NCI-H1092 (cell line): Measurements from ENCODE around the gene YBX1.
A peak's percentile ranks its signal among the peaks of the same experiment; 100 is the strongest.
"Not testable (repeated sequence)": the region's sequence is repeated elsewhere in the genome, so short reads cannot be mapped to it uniquely, and the experiment has no call there.

Experiments
- DNase-seq: peaks from one replicate; lab custom pipeline; 2025; lab: John Stamatoyannopoulos, UW

Gene YBX1

DNA sequence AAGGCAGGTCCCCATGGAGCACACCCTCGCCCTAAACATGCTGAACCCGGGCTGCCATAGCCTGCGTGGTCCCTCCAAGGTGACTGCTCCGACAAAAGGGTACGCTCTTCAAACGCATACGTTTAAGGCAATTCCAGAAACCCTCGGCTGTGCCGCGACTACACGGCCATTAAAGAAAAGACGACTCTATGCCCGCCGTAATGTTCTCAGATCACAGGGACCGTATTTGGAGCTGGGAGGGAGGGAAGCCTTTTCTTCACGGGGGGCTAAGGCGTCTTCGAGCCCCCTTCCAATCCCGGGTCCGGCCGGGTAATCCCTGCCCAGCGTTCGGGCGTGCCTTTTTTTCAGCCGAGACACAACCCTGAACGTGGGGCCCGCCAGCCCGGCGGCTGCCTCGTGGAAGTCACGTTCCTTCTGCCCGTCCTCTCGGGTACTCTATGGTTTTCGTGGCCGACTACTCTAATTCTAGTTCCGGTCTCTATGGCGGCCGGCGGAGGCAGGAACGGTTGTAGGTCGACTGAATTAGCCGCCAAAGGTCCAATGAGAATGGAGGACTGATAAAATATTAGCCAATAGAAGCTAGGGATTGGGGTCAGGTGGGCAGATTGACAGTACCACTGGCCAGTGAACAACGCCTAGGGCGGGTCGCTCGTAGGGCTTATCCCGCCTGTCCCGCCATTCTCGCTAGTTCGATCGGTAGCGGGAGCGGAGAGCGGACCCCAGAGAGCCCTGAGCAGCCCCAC, at the start of gene YBX1:
Gene YBX1, plus strand, starts transcription at position 678 of the 743 bp plus-strand sequence. CDS start 148 bp downstream, outside the sequence.
- DNase-seq: peak; percentile 99

GRCh38 chr1:42639116-42639515, 43.1 kb upstream of the YBX1 start:
- no peak for DNase-seq

GRCh38 chr1:42646056-42646455, 36.2 kb upstream of the YBX1 start:
- no peak for DNase-seq

DNA sequence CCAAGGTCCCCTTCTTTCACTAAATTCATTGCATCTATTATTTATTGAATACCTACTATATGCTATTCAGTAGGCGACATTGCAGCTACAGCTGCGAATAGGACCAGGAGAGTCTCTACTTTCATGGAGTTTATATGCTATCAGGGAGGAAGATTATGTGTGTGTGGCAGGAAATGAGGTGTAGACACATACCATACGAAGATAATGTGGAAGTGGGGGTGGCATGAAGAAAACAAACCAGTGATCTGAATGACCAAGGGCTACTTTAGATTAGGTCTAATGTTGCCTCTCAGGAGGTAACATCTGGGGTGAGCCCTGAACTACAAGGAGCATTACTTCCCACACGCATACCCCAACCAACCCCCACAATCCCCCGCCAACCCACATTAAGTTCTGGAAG, 25.0 kb upstream of the YBX1 start:
- DNase-seq: no peak

GRCh38 chr1:42657981-42658876, 24.0 kb upstream of the YBX1 start, which contains the start of gene PPIH:
TSS of gene PPIH (plus strand) at chr1:42658423. CDS start at chr1:42658447, 24 bp downstream.
- DNase-seq: peak; percentile 95

GRCh38 chr1:42658877-42659337, 23.3 kb upstream of the YBX1 start:
- no peak for DNase-seq

GRCh38 chr1:42660907-42661500, 21.2 kb upstream of the YBX1 start:
- DNase-seq: no peak

- DNase-seq: no peak
Measured at GRCh38 chr1:42669936-42670335, 12.3 kb upstream of the YBX1 start.

DNA sequence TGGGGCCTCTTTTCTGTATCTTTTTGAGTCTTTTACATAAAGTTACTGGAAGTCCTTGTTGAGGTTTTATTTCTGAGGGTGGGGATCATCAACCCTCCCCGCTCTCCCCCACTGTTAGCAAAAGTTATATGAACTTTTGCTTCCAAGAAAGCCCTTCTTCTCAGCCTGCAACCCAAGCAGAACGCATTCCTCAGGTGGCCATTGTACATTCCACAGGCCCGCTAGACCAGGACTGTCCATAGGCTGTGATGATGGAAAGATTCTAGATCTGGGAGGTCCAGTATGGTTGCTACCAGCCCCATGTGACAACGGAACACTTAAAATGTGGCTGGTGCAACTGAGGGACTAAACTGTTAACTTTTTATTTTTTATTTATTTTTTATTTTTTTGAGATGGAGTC, 11.8 kb upstream of the YBX1 start:
- DNase-seq: no peak

GRCh38 chr1:42674214-42674613, 8.0 kb upstream of the YBX1 start:
- DNase-seq: no peak

GRCh38 chr1:42674682-42675081, 7.5 kb upstream of the YBX1 start:
- DNase-seq: no peak

GRCh38 chr1:42675467-42675866, 6.8 kb upstream of the YBX1 start:
- no peak for DNase-seq

GRCh38 chr1:42676534-42677087, 5.6 kb upstream of the YBX1 start:
- DNase-seq: no peak

GRCh38 chr1:42679364-42679983, 2.7 kb upstream of the YBX1 start:
- DNase-seq: no peak

DNA sequence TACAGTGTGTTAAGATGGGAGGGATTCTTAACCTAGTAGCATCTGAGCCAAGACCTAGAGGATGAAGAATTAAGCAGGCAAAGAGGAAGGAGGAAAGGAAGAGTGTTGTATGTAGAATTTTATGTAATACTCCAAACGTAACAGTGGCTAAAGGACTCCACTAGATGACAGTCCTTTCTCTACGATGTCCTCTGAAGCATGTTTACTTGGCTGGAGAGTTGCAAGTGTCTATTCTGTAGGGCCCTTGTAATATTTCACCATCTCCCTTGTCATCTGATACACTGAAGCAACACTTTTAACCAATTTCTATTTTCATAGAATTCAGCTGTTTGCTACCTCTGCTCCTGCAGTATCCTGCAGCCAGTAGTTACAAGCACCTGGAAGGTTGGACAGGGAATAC, 2.2 kb upstream of the YBX1 start:
- DNase-seq: no peak

DNA sequence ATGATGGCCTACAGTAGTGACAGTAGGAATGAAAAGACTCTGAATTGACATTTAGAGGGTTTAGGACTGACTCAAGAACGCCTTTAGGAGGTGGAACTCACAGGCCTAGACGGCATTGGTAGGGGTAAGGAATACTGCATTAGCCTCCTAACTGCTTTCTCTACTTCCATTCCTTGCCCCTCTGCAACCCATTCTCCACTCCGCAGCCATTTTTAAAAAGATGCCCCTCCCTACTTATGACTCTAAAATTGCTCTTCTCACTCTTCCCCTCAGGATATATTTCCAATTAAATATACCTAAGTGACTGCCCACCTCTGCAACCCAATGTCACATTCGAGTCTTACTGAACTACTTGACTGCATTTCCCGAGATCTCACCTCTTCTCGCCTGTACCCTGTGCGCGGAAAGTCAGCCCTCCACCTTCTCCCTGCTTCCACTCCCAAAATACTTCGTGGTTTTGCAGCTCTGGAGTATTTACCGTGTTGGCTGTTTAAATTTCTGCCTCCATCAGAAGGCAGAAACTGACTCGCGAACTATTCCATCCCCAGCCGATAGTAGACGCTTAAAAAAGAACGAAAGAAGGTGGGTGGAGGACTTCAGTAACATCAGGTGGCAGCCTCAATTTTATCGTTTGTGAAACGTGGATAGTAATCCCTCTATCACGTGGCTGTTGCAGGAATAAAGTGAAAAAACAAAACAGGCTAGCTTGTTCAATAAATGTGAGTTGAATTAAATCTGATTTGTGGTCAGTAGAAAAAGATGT, 1.1 kb upstream of the YBX1 start:
- DNase-seq: no peak

DNA sequence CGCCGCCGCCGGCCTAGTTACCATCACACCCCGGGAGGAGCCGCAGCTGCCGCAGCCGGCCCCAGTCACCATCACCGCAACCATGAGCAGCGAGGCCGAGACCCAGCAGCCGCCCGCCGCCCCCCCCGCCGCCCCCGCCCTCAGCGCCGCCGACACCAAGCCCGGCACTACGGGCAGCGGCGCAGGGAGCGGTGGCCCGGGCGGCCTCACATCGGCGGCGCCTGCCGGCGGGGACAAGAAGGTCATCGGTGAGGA, 193 bp downstream of the YBX1 start:
- not testable (repeated sequence) for DNase-seq

DNA sequence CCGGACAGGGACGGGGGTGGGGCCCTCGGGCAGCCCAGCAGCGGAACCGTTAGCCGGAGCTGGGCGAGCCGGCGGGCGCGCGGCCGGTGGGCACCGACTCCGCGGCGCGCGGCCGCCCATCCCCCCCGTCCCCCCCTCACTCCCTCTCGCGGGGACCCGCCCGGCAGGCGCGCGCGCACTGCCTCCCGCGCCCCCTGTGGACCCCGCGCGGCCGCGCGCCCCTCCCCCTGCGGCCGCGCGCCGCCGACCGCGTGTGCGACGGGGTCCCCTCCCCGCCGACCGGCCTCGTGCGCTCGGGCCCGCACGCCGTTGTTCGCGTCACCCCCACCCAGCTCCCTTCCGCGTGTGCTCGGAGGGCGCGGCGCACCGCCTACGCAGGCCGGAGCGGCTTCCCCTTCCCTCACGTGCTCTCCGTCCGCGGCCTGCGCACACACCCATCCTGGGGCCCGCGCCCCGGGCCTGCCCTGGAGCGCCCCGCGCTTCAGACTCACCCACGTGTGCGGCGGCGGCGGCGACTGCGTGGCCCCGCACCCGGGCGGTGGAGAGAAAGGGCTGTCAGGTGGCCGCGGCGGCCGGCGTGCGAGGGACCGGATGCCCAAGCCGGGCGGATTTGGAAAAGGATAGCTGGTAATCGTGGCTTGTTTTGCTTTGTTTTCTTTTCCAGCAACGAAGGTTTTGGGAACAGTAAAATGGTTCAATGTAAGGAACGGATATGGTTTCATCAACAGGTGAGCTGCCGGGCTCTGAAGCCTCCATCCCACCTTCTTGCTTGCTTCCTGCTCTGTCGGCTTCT, 717 bp downstream of the YBX1 start:
- peak; percentile 41 for DNase-seq

- DNase-seq: no peak
Measured at GRCh38 chr1:42684139-42684538, 1.9 kb downstream of the YBX1 start.

DNA sequence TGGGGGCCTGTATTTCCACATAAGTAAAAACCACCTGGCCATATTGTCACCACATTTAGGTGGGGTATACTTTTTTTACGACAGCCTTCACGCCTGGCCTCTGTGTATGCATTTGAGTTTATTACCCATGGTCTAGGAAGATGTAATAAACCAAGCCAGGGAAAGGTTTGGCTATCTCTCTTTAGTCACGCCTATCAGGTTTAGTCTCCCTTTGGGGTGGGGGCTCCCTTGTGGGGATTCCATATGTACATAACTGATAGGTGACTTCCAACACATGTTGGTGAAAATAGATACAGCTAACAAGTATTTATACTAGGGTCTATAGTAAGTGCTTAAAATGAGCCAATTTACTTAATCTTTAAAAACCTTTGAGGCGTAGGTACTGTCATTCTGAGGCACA, 4.2 kb downstream of the YBX1 start:
- no peak for DNase-seq

DNA sequence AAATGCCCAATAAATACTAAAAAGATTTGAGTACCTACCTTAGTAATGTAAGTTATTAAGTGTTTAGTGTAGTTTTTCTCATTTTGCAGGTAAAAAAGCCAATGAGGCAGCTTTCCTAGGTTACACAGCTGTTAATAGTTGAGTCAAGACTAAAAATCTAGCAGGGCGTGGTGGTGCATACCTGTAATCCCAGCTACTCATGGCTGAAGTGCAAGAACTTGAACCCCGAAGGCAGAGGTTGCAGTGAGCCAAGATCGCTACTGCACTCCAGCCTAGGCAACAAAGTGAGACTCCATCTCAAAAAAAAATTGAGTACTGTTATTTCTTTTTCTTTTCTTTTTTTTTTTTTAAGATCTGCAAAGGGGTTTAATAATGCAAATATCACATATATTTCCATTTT, 7.7 kb downstream of the YBX1 start:
- DNase-seq: no peak
